ENCODE measurements around the gene OGA. TPM values are rescaled to one million over a fixed set of nuclear protein-coding genes. Genes with fewer than 3 reads are reported as not detected.

OGA gene
- total and polyA plus RNA-seq, 2 of the 8 experiments (the other 6 are each of a cell fraction or from before 2014, with no cell fraction given), result 31.2 to 107 TPM

DNA sequence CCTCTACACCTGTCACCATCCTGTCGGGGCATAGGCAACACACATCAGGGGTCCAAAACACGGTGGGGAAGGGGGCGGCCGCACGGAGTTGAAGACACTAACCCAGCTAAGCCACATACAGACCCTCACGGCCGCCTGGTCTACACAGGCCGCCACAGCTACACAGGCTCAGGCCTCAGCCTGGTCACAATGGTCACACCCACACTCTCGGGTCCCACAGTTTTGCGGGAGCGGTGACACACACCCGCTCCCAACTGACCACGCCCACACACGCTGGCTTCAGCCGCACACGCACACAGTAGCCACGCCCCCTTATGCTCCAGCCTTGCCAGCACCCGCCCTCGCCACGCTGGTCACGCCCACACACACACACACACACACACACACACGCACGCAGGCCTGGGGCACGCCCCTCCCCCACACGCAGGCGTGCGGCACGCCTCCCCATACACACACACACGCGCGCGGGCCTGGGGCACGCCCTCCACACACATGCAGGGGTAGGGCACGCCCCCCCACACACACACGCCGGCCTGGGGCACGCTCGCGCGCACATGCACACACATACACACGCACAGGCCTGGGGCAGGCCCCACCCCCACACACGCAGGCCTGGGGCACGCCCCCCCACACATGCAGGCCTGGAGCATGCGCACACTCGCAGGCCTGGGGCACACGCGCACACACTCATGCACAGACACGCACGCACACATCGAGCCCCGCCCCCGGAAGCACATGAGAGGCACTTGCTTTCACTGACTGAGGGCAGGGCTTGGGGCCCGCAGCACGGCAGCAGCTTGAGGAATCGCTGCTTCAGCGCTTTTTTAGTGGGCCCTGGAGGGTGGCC lies 12.3 kb upstream of the OGA start (continued):
- TF ChIP-seq TAF1 (IDR thresholded peaks at IDR 0.05; ENCODE audit: low read depth, low read length) (no peak), TEAD4 (IDR thresholded peaks at IDR 0.05; ENCODE audit: low read depth, low read length) (0 out of 2 replicates have a peak, but pooled peaks have one; percentile 25)

Measured in H1 (cell line).